ENCODE results near the gene RAB7B.
"Not testable (repeated sequence)": the region's sequence is repeated elsewhere in the genome, so short reads cannot be mapped to it uniquely, and the experiment has no call there.

RAB7B gene

DNA sequence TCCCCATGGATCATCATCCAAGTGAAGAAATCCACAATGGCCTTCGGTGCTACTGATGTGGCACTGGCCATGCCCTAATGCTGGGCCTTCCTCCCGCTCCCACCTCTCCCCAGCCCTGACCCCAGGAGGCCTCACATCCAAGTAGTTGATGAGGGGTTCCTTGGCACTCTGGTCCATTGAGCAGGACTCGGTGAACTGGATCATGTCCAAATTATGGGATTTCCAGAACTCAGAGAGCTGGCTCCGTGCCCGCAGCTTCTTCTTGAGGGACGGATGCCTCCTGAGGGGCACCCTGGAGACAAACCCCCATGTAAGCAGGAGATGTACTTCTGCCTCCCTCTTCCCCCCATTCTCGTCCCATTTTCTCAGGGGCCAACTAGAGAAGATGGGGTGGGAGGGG, 19.6 kb upstream of the RAB7B start:
- no peak for DNase-seq (ENCODE audit: low read depth)

DNA sequence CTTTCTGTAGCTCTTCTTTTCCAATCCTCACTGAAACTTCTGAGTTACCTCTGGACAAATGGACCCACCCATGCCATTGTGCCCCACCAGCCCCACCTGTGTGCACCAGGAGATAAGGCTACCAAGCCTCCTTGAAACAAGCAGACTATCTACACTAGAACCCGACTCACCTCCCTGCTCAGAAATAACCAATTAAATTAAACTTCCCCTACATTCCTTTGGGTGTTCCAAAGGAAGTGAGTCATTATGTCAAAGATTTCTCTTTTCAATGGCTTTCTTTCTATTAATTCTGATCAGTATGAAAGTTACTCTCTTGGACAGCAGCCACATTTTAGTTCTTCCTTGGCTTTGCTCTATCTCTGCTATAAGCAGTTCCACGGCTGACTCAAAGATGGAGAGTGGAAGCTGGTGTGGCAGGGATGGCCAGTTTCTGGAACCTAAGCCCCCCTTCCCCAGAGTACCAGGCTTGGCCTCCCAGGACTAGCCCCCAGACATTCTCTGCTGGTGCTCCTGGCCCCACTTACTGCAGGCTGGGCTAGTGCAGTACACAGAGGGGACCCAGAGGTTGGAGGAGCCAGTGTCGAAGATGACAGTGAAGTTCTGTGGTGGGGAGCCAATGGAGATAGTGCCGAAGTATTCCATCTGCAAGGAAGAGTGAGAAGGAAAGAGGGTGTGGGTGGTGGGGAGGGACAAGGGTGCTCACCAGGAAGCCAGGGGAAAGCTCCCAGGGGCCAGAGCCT, 18.6 kb upstream of the RAB7B start:
- DNase-seq (ENCODE audit: low read depth), result no peak

DNA sequence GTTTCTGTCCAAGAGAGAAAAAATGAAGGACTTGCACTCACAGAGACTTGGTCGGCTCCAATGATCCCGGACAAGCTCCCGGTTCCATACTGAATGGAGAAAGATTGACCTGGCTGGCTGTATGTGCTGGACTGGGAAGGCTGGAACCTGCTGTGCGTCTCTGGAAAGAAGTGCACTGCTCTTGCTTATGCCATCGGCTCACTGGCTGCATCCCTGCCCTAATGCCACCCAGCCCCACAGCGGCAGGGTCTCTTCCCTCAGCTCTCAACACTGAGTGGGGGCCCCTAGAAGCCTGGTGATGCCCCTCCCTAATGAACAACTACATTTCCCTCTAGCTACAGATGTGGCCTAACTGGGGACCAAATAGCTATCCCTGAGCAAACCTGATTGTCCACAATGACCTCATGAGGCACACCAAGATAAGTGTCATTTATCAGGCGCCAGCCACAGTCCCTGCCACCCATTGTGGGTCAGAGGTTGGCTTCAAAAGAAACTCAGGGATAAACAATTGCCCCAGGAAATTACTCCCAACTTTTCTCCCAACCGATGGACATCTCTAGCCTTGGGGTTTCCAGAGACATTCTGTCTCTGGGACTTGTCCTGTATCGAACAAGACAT, 17.9 kb upstream of the RAB7B start:
- no peak for DNase-seq (ENCODE audit: low read depth)

DNA sequence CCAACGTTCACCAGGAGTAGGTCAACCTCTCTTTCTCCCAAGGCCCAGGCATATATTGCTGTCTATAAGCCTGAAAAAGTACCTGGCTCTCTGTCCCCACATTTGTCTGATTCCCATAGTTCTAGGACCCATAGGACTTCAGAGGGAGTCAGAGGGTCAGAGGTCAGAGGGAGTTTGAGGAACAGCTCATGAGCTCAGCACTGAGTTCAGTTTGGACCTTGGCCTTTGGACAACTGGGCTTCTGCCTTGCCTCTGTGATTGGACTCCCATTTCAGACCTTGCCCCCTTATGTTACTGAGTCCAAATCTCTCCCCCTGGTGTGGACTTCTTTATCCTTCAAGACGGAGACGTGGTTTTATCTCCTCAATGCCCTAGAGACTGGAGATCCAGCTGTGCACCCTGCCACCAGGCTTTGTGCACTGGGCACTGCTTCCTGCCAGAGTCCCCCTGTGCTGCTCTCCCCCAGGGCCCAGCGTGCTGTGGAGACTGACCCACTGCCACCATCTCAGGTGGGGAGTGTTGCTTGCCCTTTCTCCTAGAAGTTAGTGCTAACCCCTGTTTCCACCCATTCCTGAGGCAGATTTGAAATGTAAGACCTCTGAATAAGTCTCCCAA, 17.3 kb upstream of the RAB7B start:
- no peak for DNase-seq (ENCODE audit: low read depth)

DNA sequence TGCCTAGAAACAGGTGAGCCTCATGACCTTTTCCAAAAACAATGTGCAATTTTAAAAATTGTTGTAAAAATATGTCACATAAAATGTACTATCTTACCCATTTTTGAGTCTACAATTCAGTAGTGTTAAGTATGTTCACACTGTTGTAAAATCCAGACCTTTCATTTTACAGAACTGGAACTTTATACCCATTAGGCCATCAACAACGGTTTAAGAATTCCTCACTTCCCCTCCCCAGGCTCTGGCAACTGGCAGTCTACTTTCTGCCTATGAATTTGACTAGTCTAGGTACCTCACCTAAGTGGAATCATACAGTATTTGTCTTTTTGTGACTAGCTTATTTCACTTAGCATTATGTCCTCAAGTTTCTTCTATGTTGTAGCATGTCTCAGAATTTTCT, 11.9 kb upstream of the RAB7B start:
- DNase-seq (ENCODE audit: low read depth), result no peak

DNA sequence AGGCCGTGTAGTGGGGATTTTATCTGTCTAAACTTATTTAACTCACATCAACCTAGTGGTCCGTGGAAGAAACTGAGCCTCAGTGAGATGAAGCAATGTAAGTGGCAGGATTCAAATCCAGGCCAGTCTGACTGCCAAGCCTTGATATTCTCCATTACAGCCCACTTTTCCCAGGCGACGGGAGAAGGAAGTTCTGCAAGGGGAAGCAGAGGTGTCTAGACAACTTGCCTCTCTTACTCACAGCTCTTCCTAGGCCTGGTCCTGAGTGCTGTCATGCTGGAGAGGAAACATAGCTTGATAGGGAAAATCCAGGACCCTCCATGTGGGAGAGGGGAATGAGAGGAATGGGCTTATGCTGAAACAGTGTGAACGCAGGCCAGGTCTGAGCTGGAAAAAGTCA, 11.4 kb upstream of the RAB7B start:
- no peak for DNase-seq (ENCODE audit: low read depth)

DNA sequence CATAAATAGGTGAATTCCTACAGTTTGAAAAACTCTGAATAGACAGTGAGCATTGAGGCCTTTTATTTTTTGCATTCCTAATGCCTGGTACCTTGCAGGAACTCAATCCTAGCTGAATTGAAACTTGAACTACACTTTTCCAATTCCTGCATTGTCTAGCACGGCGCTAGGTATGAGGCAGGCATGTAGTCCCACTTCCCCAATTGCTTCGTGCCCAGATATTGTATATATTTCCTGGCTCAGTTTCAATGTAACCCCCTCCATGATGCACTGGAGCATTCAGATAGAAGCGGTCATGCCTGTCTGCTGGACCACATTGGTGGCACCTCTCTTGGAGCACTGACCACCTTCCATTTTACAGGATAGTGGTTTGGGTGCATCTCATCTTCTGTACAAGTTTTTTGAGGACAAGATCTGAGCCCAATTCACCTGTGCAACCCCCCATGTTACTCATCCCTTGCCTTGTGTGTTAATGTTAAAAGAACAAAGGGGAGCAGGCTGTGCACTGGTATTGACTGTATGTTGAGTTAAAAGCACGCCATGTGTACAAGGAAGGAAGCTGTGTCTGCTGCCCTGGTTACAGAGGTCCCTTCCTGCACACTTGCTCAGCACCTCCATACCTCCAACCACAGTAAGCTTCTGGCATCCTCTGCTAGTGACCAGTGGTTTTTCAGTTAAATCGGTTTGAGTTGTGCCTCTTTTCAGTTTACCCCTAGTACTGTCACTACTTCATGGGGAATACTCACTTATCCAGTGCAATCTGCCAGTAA, 10.0 kb upstream of the RAB7B start:
- no peak for DNase-seq (ENCODE audit: low read depth)

DNA sequence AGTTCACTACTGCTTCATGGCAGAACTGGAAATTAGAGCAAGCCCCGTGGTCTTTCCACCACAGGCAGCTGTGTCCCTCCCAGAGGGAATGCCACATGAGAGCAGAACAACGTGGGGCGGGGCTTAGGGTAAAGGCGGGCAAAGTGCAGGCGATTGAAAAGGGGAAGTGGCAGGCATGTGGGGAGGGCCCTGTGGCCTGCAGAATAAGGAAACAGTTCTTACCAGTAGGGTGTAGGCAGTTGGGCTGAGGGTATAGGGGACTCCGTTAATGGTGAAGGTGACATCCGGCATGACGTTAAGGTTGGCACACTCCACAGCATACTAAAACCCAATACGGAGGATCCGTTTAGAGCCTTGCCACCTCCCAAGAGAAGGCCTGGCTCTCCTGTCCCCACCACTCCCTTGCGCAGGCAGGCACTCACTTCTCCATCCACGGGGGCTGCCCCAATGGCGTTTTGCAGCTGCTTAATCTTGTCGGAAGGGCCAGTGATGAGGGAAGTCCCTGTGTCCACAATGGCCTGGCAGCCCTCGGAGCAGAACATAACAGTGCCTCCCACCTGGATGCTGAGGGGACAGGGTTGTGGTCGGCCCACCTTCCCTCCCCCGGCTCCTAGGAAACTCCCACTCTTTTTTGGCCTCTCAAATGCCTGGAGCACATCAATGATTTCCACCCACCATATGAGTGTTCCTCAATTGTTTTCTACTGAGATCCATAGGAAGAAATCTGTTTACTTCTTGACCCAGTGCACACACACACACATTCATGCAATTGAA, 9.1 kb upstream of the RAB7B start:
- no peak for DNase-seq (ENCODE audit: low read depth)

DNA sequence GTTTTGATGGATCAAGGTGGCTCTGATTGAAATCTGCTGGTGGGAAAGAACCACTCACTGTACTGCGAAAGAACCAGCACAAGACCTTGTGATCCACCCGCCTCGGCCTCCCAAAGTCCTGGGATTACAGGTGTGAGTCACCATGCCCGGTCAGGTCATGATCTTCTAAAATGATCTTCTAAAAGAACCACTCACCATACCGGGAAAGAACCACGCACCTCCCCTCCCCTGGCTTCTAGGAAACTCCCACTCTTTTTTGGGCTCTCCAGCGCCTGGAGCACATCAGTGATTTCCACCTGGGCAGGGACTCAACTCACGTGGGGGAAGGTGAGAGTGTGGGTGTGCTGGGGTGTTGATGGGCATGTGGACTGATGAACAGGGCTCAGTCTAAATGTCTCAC, 7.9 kb upstream of the RAB7B start:
- DNase-seq (ENCODE audit: low read depth), result no peak

DNA sequence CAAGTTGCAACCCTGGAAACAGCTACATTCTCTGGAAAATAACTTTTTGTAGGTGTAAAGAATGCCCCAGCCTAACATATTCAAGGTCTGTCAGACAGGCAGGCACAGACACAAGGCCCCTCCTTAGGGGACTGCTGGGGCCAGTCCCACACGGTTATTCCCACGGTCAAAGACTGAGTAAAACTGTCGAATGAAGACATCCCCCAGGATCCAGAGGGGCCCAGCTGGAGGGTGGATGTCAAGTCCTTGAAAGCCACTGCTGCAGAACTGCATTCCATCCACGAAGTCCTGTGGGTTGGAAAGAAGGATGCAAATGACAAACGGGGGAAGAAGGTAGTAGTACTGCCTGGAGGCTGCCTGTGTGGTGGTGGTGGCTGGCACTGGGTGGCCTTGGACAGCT, 6.9 kb upstream of the RAB7B start:
- DNase-seq (ENCODE audit: low read depth), result no peak

DNA sequence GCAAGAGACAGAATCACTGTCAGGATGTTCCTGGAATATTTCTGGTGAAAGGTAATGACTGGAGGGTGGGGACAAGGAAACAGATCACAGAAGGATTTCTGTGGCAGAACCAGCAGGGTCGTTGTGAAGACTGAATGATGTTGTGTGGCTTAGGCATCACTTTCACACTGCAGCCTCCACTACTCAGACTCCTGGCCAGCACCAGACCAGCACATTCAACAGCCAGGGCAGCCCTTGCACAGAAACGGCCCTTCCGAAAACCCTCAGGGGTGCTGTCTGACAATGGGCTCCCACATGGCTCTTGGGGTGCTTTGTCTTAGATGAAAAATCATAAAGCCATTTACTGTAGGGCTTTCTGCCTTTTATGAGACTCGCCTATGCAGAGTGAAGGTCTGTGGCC, 3.8 kb upstream of the RAB7B start:
- no peak for DNase-seq (ENCODE audit: low read depth)

DNA sequence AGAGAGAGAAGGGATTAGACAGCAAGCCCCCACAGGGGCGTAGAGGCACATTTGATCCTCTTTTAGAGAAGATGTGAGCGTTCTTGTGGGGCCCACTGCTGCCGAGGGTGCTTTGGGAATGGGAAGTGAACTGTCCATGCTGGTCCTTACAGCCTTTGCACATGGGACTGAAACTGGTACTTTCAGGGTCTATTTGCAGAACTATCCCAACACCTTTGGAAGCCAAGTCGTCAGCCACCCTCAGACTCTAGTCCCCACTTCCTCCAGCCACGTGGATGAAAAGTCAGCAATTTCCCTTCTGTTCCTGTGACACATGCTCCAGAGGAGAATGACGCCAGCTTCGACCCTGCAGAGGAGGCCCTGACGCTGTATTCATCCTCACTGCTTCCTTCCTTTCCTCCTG, 2.6 kb upstream of the RAB7B start:
- DNase-seq (ENCODE audit: low read depth), result no peak

DNA sequence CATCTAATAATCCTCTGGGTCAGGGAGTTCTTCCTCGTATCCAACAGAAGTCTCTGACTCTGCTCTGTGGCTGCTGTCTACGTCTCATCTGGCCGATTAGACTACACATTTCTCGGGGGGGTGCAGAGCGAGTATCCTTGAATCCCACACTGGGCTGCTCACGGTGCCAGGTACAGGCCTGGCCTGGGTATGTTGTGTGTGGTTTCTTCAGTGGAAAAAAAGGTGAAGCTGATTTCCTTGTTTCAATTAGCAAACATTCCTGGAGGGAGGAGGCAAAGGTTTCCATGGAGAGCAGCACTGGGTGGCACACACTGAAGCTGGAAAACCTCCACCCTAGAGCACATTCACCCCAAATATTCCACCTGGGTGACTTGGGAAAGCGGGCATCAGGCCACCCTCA, 2.0 kb upstream of the RAB7B start:
- DNase-seq (ENCODE audit: low read depth), result no peak

DNA sequence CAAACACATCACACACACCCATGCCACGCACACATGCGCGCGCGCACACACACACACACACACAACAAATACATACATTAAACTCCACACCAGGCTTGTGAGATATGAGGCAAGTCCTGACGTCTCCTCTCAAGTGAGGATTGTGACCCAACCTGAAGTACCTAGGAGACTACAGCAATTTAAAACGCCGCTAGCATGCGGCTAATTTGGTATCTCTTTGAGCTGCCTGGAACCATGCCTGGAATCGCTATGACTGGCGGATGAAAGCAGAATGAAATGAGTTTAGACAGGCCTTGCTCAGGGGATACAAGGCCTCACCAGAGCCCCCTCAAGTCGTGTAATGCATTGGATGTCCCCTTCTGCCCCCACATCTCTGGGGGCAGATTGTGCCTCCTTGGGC, 1.6 kb upstream of the RAB7B start:
- DNase-seq (ENCODE audit: low read depth), result no peak

DNA sequence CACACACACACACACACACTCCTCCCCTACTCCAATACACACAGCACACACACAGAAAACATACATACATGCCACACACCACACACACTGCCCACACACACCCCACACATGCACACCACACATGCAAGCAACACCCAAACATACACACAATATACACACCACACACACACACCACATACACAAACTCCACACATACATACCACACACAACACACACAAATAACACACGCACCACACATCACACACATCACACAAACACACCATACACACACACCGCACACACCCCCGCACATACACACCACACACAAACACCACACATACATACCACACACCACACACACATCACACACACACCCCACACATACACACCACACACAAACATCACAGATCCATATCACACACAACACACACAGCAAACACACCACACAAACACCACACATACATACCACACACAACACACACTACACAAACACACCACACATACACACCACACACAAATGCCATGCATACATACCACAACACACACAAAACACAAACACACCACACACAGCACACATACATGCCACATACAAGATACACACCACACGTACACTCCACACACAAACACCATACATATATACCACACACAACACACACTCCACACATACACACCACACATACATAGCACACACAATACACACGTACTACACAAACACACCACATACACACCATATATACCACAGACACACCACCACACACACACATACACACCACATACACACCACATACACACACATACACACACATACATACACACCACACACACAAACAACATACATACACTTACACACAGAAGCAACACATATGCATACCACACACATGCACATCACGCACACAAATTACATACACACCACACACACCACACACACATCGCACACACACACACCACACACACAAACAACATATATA, 932 bp upstream of the RAB7B start:
- DNase-seq (ENCODE audit: low read depth), result no peak

DNA sequence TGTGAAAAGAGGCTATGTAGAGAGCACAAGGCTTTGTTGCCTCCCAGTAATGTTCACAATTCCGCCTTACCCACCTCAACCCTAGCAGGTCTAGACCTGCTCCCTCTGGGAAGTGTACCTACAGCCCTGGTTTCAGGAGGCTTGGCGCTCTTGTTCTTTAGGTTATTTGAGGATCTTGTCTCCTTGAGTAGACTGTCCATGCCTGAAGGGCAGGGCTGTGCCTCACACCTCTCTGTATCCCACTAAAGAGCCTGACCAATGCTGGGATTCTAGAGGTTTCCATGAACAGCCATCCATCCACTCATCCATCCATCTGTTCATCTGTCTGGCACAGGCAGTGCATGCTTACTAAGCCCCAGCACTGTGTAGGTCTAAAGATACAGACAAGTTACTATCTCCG, 1.0 kb downstream of the RAB7B start:
- no peak for DNase-seq (ENCODE audit: low read depth)

DNA sequence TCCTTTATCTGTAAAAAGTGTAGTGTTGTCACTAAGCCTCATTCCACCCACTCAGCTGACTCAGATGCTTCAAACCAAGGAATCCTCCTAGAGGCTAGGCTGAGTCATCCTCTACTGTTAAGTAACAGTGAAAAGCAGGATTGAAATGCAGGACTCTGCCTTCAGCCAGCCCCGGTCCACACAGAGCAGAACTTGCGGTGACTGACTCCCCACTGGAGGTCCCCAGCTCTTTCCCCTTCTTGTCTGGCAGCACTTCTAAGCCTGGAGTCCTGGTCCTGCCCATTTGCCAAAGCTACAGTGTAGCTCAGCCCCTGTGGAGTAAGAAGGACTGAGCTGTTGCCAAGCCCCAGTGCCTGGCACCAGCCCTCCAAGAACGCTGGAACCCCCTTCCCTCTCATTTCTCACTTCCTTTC, 1.7 kb downstream of the RAB7B start:
- no peak for DNase-seq (ENCODE audit: low read depth)

DNA sequence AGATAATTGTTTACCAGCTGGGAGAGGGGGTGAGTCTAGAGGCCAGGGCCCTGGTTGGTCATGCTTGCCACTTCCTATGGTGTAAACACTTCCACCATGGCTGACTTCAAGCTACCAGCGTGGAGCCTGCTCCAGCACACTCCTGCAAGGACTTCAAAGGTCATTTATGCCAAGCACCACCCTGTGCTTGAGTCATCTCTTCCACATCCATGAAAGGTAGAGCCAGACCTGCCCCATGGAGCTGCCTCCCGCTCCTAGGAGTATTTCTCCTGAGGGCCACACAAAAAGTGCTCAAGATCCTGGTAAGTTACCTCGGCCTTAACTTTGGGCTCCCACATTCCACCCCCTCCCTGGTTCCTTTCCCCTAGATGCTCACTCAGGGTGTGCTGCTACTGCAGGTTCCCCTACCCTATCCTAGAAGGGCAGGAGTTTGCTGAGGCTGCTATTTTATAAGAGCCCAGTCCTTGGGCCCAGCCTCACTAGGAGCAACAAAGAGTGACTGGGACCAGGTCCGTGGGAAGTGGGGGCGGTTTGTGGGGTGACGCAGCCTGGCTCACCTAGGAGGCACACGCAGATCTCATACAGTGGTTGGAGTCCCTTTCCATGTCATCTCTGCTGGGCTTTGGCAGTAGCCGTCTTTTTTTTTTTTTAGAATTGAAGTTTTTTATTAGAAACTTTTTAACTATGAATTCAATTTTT, 2.4 kb downstream of the RAB7B start:
- DNase-seq (ENCODE audit: low read depth), result no peak

DNA sequence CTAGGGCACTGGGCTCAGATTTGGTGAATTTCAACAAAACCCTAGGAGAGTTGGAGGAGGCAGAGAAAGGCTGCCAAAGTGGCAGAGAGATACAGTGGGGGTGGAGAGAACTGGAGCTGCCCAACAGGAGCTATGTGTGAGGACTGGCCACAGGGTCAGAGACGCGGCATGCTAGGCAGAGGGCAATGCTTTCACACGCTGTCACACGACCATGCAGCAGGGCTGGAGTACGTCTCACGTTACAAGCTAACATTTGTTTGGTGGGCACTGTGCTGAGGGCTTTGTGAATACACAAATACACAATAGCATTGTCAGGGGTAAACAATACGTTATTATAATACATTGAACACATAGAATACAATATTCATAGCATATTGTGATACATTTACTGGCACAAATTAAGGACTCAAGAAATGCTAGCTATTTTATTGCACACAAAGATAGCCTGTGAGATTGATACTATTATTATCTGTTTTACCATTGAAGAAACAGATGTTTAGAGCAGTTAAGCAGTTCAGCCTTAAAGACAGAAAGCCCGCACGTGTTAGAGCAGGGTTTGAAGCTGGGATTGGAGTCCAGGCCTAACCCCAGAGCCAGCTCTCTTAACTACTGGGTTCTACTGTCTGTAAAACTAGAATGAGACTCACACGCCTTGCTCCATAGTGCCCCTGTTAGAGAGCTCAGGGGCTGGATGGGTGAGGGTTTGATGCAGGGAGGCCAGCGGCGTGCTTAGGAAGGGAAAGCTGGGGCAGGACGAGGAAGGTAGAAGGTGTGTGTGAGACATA, 4.5 kb downstream of the RAB7B start:
- DNase-seq (ENCODE audit: low read depth), result no peak

DNA sequence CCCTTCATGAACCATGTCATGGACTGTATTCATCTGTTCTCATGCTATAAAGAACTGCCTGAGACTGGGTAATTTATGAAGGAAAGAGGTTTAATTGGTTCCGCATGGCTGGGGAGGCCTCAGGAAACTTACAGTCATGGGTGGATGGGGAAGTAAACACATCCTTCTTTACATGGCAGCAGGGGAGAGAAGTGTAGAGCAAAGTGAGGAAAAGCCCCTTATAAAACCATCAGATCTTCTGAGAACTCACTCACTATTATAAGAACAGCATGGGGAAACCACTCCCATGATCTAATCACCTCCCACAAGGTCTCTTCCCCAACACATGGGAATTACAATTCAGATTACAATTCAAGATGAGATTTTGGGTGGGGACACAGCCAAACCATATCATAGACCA, 6.6 kb downstream of the RAB7B start:
- DNase-seq (ENCODE audit: low read depth), result not testable (repeated sequence)

Data from stimulated activated CD8-positive, alpha-beta memory T cell treated with anti-CD3 and anti-CD28 coated beads, Interleukin-15, amount 100 ng/mL, for 24 hours (primary cell).